HepG2 (cell line): ENCODE results near the gene PTRHD1. TPM values are rescaled to one million over a fixed set of nuclear protein-coding genes. Genes with fewer than 3 reads are reported as not detected.

ENCODE experiments used
- ATAC-seq: fragments of 200-7000 bp; cut with Tn5 transposase; 3 replicates; pipeline ENCODE4 v1.9.1; 2020; ENCODE audit warnings: mild to moderate bottlenecking, moderate library complexity
- BruUV-seq: library from RNA; stranded (reverse); fragments of 400-500 nt; replicated peaks from 2 replicates; lab custom pipeline; 2021; lab: Mats Ljungman, UMichigan
- CTCF ChIA-PET: fragments of 300-600 bp; formaldehyde crosslinking; extraction: SDS; loops from one replicate; lab custom pipeline; 2021; ENCODE audit warnings: low total read pairs, inconsistent platforms, low intra/inter-chr PET ratio; lab: Yijun Ruan, JAX
- POLR2A ChIA-PET: fragments of 350-600 bp; sonication (Branson Sonifier 250); formaldehyde crosslinking; loops from one replicate; lab custom pipeline; 2020; ENCODE audit warnings: antibody characterized with exemption, inconsistent platforms; lab: Yijun Ruan, JAX
- DNase-seq: peaks from one replicate; pipeline ENCODE4 v3.0.0-alpha.2; 2015; ENCODE audit warnings: low spot score
- FAIRE-seq: peaks from 3 replicates; lab custom pipeline; 2011; peaks lifted over from hg19 to GRCh38; lab: Jason Lieb, UNC
- H2AFZ ChIP-seq: one replicate; pipeline ENCODE4 v1.6.1; 2011; ENCODE audit warnings: low read length, inconsistent platforms
- H3K27ac ChIP-seq: fragments of 300-600 bp; 3 replicates; pipeline ENCODE4 v1.8.0; 2011; ENCODE audit warnings: mixed run types, mild to moderate bottlenecking, mixed read lengths, low read length, inconsistent platforms; ENCODE audit not compliant: insufficient read depth; ENCODE audit errors: extremely low read length
- H3K27me3 ChIP-seq, 2 experiments: fragments of 200-600 bp in 1 of 2; 2 replicates in 1 of 2; 3 replicates in 1 of 2; pipeline versions ENCODE4 v1.6.0 to v1.8.0; 2011; ENCODE audit warnings: low read length in 2 of 2, mild to moderate bottlenecking in 2 of 2, moderate library complexity in 2 of 2, inconsistent platforms in 1 of 2; ENCODE audit not compliant: insufficient read depth in 2 of 2, control insufficient read depth in 1 of 2
- H3K36me3 ChIP-seq, 2 experiments: fragments of 200-600 bp in 1 of 2; replicated peaks in 1 of 2; 2 replicates in 1 of 2; 3 replicates in 1 of 2; pipeline versions ENCODE4 v1.5.1 to v1.8.0; 2011; ENCODE audit warnings: low read length in 2 of 2, inconsistent platforms in 1 of 2; ENCODE audit not compliant: insufficient read depth in 2 of 2, control insufficient read depth in 1 of 2
- H3K4me1 ChIP-seq: 2 replicates; pipeline ENCODE4 v1.5.1; 2012; ENCODE audit warnings: low read length, inconsistent platforms; ENCODE audit not compliant: insufficient read depth
- H3K4me2 ChIP-seq: 2 replicates; pipeline ENCODE4 v1.6.0; 2011; ENCODE audit warnings: low read depth, low read length, inconsistent platforms
- H3K4me3 ChIP-seq, 3 experiments: fragments of 200-600 bp in 1 of 3; sonication (generic), shearing (Covaris generic) in 1 of 3; replicated peaks in 1 of 3; 2 replicates each; pipeline ENCODE4 v1.5.1; 2011 to 2016; ENCODE audit warnings: low read length in 3 of 3, inconsistent platforms in 2 of 3, low read depth in 2 of 3, mild to moderate bottlenecking in 2 of 3, control low read depth in 1 of 3, mixed read lengths in 1 of 3; ENCODE audit not compliant: insufficient read depth in 1 of 3
- H3K79me2 ChIP-seq: one replicate; pipeline ENCODE4 v1.6.1; 2011; ENCODE audit warnings: low read length, inconsistent platforms; ENCODE audit not compliant: insufficient read depth
- H3K9ac ChIP-seq: 2 replicates; pipeline ENCODE4 v1.6.0; 2011; ENCODE audit warnings: mild to moderate bottlenecking, low read depth, low read length, inconsistent platforms; ENCODE audit not compliant: insufficient read depth
- H3K9me3 ChIP-seq: 2 replicates; pipeline ENCODE4 v1.5.1; 2012; ENCODE audit warnings: mild to moderate bottlenecking, low read length
- H4K20me1 ChIP-seq: 2 replicates; pipeline ENCODE4 v1.6.0; 2011; ENCODE audit warnings: inconsistent platforms, mild to moderate bottlenecking, low read length, moderate library complexity; ENCODE audit not compliant: insufficient read depth
- ATF4 ChIP-seq, 2 experiments: fragments of 450-650 bp in 1 of 2; sonication (generic) in 1 of 2; formaldehyde crosslinking; IDR thresholded peaks; 2 replicates each; pipeline versions ENCODE4 v1.5.0 to v1.8.0; 2020 to 2022; ENCODE audit warnings: mild to moderate bottlenecking in 1 of 2, missing genetic modification reagents in 1 of 2
- CHD4 ChIP-seq: fragments of 200-600 bp; sonication (generic); IDR thresholded peaks from 2 replicates; pipeline ENCODE4 v1.7.0; 2017; ENCODE audit warnings: mild to moderate bottlenecking, low read length, borderline replicate concordance
- CTCF ChIP-seq: sonication (generic); formaldehyde crosslinking; IDR thresholded peaks from 2 replicates; pipeline ENCODE4 v1.5.0; 2020; ENCODE audit warnings: mild to moderate bottlenecking, missing genetic modification reagents, moderate library complexity
- E2F1 ChIP-seq: sonication (generic); formaldehyde crosslinking; IDR thresholded peaks from 2 replicates; pipeline ENCODE4 v1.5.0; 2020; ENCODE audit warnings: missing genetic modification reagents
- HOXA3 ChIP-seq: sonication (generic); formaldehyde crosslinking; IDR thresholded peaks from 2 replicates; pipeline ENCODE4 v1.5.0; 2020; ENCODE audit warnings: missing genetic modification reagents
- KDM5A ChIP-seq: fragments of 200-600 bp; sonication (generic); IDR thresholded peaks from 2 replicates; pipeline ENCODE4 v1.7.0; 2018; ENCODE audit warnings: antibody characterized with exemption, mild to moderate bottlenecking, low read length, borderline replicate concordance
- MAFF ChIP-seq: IDR thresholded peaks from 2 replicates; pipeline ENCODE4 v1.6.1; 2011; ENCODE audit warnings: low read depth, low read length, improper control_type of control experiment
- MAFG ChIP-seq: sonication (generic); formaldehyde crosslinking; IDR thresholded peaks from 2 replicates; pipeline ENCODE4 v1.5.1; 2020; ENCODE audit warnings: mild to moderate bottlenecking, missing genetic modification reagents
- MTF2 ChIP-seq: sonication (generic); formaldehyde crosslinking; IDR thresholded peaks from 2 replicates; pipeline ENCODE4 v1.5.0; 2020; ENCODE audit warnings: missing genetic modification reagents, borderline replicate concordance
- MXD4 ChIP-seq: IDR thresholded peaks from 2 replicates; pipeline ENCODE4 v1.6.1; 2016; ENCODE audit warnings: mild to moderate bottlenecking, missing biosample characterization, missing genetic modification reagents
- NCOA2 ChIP-seq: sonication (generic); formaldehyde crosslinking; IDR thresholded peaks from 2 replicates; pipeline ENCODE4 v1.8.0; 2022; ENCODE audit warnings: inconsistent platforms
- TBX2 ChIP-seq: sonication (generic); formaldehyde crosslinking; IDR thresholded peaks from 2 replicates; pipeline ENCODE4 v1.5.0; 2020; ENCODE audit warnings: missing genetic modification reagents, mild to moderate bottlenecking, borderline replicate concordance
- ZFYVE20 ChIP-seq: sonication (generic); formaldehyde crosslinking; IDR thresholded peaks from 2 replicates; pipeline ENCODE4 v1.8.0; 2023; ENCODE audit warnings: low read depth, mild to moderate bottlenecking, moderate library complexity, missing genetic modification reagents, borderline replicate concordance
- ZNF484 ChIP-seq: sonication (generic); formaldehyde crosslinking; IDR thresholded peaks from 2 replicates; pipeline ENCODE4 v1.5.1; 2020; ENCODE audit warnings: mild to moderate bottlenecking, low read depth, missing genetic modification reagents, borderline replicate concordance
- ZNF503 ChIP-seq: sonication (generic); formaldehyde crosslinking; IDR thresholded peaks from 2 replicates; pipeline ENCODE4 v1.4.0; 2020; ENCODE audit warnings: missing genetic modification reagents
- ZNF615 ChIP-seq: sonication (generic); formaldehyde crosslinking; IDR thresholded peaks from 2 replicates; pipeline ENCODE4 v1.5.0; 2020; ENCODE audit warnings: mild to moderate bottlenecking, missing genetic modification reagents, borderline replicate concordance
- ZNF883 ChIP-seq: sonication (generic); formaldehyde crosslinking; IDR thresholded peaks from 2 replicates; pipeline ENCODE4 v1.5.1; 2020; ENCODE audit warnings: mild to moderate bottlenecking, missing genetic modification reagents; ENCODE audit errors: not compliant biosample characterization
- WGBS: methylation state at CpG from one replicate; pipeline ENCODE4 v1.1.6; 2017; ENCODE audit warnings: low lambda C conversion rate; 5-methylcytosine and 5-hydroxymethylcytosine counted together
- in situ Hi-C: cut with HindIII; loops from 2 replicates; pipeline ENCODE4 v1.10.0; 2017; ENCODE audit warnings: low pct_unique_long_range_greater_than_20kb; ENCODE audit not compliant: extremely low pct_ligation_motif_present
- intact Hi-C: fragments of 100-400 bp; cut with micrococcal nuclease; formaldehyde crosslinking; loops from one replicate; pipeline ENCODE4 v1.10.0; 2022; ENCODE audit not compliant: unreplicated experiment
- polyA plus RNA-seq, 8 experiments: library from polyadenylated mRNA; depleted of rRNA in 3 of 8; stranded (reverse) in 7 of 8; unstranded in 1 of 8; fragments of >200 nt; fragmentation: Illumina TruSeq in 4 of 8; extraction: Trizol in 4 of 8; gene quantifications; 2 replicates each; pipeline versions ENCODE4 v1.2.1 to v1.2.3, GENCODE V29; 2011 to 2016; ENCODE audit warnings: low read depth in 4 of 8, missing spikeins in 1 of 8, mixed read lengths in 1 of 8; ENCODE audit not compliant: insufficient read depth in 1 of 8
- total RNA-seq, 5 experiments: library from RNA; depleted of rRNA; stranded (reverse); fragments of >200 nt; fragmentation: Illumina TruSeq; extraction: Trizol; gene quantifications; 2 replicates each; pipeline ENCODE4 v1.2.3, GENCODE V29; 2016; ENCODE audit warnings: low read depth in 1 of 5

PTRHD1 gene
- total and polyA plus RNA-seq, 2 of the 13 experiments (the other 11 are each of a cell fraction or from before 2014, with no cell fraction given), result 72.6 to 90.8 TPM

GRCh38 chr2:24824071-24824588 is 30.9 kb upstream of the PTRHD1 start:
- ATAC-seq, result no peak
- Histone ChIP-seq H3K9me3 (no peaks in the 10 kb centered on the region), H3K27me3 (peaks cover 0 to 6% of the 10 kb centered on the region in 2 experiments; a peak in 1 of 5 replicates), H3K9ac (no peak overlapping the region), H3K27ac (no peak overlapping the region), H2AFZ (no peak overlapping the region), H3K4me2 (no peak overlapping the region), H4K20me1 (no peaks in the 10 kb centered on the region), H3K79me2 (no peaks in the 10 kb centered on the region), H3K4me1 (peaks cover 9% of the 10 kb centered on the region), H3K4me3 (no peak overlapping the region), H3K36me3 (peaks cover 5 to 22% of the 10 kb centered on the region in 2 experiments; a peak in 4 of 5 replicates)
- DNase-seq, result no peak
- WGBS, result 97% methylated on average over 14 of the region's 14 CpGs
- intact Hi-C loops (no loop called here), in situ Hi-C loops (no loop called here)
- ChIA-PET POLR2A (interaction anchor here (1.0 kb wide), 1 partner anchor 31 kb away, joined by 3 read pairs; the partner anchor contains the start of genes CENPO and PTRHD1), CTCF (no interaction called here)
- BruUV-seq, result no TSS peak
- FAIRE-seq, result no peak
- TF ChIP-seq ZNF484, result no peak
- peak; percentile 25 for TF ChIP-seq ZNF883 (CRISPR knock-in tag)
- no peak for TF ChIP-seq ZNF503
- TF ChIP-seq MAFG, result no peak
- TF ChIP-seq CHD4, result no peak
- TF ChIP-seq NCOA2 (CRISPR knock-in tag), result no peak
- TF ChIP-seq MAFF, result no peak
- no peak for TF ChIP-seq MXD4
- TF ChIP-seq KDM5A, result no peak
- no peak for TF ChIP-seq MTF2 (CRISPR knock-in tag)
- 0 out of 2 replicates have a peak, but pooled peaks have one; percentile 6 for TF ChIP-seq TBX2
- TF ChIP-seq CTCF (CRISPR knock-in tag), result no peak
- no peak for TF ChIP-seq ATF4 (CRISPR knock-in tag; IDR thresholded peaks at IDR 0.05)
- TF ChIP-seq ZNF615 (CRISPR knock-in tag), result no peak
- TF ChIP-seq E2F1 (CRISPR knock-in tag), result no peak
- TF ChIP-seq HOXA3 (CRISPR knock-in tag), result no peak
- no peak for TF ChIP-seq ZFYVE20 (CRISPR knock-in tag)
